Measurements from ENCODE around the gene GSK3B.

DNA sequence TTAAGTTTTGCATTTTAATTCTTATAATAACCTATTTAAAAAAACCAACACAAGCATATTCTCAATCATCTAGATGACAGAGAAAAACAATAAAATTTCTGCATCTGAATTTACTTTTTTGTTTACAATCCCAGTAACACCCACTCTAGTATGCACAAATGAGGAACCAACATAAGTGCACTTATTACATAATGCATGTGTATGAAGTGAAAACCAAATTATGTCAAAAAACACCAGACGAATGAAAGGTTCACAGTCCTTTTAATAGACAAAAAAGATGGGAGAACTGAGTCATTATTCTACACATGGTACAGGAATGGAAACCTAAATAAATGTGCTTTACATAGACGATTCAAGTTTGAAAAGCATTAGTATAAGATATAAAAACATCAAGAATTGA, 220.6 kb downstream of the GSK3B start:
- no peak for TF ChIP-seq POLR2A (IDR thresholded peaks at IDR 0.05)
- TF ChIP-seq CTCF (IDR thresholded peaks at IDR 0.05) = no peak
